ENCODE measurements around the gene SBK3.
A peak's percentile ranks its signal among the peaks of the same experiment; 100 is the strongest.
"Not testable (repeated sequence)": the region's sequence is repeated elsewhere in the genome, so short reads cannot be mapped to it uniquely, and the experiment has no call there.

Gene SBK3

DNA sequence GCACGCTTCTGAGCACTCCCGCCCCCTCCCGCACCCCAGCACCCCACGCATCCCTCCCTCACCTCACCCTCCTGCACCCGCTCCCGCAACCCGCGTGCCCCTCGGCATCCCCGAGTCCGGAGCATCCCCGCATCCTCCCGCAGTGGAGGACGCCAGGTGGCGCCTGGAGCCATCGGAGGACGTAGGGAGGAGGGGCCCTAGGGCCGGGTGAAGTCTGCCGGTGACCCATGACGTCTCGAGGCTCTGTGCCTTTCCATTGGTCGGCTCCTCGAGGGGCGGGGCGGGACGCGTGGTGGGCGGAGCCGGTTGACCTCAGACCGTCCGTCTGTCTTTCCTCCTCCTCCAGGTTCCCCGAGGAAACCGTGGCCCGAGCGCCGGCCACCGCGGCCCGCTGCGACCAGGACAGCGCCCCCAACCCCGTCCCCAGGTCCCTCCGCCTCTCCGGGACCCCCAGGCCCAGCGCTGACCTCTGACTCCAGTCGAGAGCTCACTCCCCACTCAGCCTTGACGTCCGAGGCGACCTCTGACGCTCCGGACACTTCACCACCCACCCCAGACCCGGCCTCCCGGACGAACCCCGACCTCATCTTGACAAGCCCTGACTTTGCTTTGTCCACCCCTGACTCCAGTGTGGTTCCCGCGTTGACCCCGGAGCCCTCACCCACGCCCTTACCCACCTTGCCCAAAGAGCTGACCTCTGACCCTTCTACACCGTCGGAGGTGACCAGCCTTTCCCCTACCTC lies 28.3 kb downstream of the SBK3 start:
- DNase-seq (ENCODE audit: low read depth): peak; percentile 35

DNA sequence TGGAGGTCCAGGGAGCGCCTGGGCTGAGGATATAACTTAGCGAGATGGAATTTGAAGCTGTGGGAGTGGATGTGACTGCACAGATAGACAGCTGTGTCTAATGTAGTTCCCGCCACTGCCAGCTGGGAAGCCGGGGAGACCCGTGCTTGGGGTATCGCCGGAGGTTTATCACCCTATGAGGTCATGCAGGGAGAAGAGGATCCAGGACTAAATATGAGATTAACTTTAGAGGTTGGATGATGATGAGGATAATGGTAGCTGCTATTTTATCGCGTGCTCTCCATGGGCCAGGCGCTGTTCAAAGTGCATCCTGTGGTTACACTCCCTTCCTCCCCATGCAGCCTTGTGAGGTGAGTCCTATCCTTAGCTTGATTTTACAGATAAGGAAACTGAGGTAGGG lies 37.2 kb downstream of the SBK3 start:
- no peak for DNase-seq (ENCODE audit: low read depth)

DNA sequence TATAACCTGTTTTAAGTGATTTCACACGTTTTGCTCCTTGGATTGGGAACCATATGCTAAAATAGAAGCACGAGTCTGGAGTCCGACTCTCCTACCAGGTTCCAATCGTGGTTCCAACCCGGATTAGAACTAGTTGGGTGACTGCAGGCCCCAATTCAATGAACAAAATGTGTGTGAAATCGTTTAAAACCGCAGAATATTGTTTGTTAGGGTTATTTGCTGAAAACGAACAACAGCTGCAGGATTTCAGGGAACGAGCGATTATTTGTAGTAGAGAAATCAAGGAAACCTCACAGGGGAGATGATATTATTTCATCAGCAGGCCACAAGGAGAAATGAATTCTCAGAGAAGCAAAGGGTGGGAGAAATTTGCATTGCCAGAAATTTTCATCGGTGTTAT lies 40.4 kb downstream of the SBK3 start:
- no peak for DNase-seq (ENCODE audit: low read depth)

DNA sequence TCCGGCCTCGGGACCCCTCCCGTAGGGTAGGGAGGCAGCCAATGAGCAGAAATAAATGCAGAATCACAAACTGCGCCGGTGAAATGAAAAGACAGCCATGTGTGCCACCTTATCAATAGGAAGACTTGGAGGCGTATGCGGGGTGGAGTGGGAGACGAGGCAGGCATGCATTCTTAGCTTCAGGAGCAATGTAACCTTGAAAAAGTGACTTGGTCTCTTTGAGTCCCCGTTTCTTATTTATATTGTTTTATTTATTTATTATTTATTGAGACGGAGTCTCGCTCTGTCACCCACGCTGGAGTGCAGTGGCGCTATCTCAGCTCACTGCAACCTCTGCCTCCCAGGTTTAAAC lies 41.1 kb downstream of the SBK3 start:
- DNase-seq (ENCODE audit: low read depth): no peak

DNA sequence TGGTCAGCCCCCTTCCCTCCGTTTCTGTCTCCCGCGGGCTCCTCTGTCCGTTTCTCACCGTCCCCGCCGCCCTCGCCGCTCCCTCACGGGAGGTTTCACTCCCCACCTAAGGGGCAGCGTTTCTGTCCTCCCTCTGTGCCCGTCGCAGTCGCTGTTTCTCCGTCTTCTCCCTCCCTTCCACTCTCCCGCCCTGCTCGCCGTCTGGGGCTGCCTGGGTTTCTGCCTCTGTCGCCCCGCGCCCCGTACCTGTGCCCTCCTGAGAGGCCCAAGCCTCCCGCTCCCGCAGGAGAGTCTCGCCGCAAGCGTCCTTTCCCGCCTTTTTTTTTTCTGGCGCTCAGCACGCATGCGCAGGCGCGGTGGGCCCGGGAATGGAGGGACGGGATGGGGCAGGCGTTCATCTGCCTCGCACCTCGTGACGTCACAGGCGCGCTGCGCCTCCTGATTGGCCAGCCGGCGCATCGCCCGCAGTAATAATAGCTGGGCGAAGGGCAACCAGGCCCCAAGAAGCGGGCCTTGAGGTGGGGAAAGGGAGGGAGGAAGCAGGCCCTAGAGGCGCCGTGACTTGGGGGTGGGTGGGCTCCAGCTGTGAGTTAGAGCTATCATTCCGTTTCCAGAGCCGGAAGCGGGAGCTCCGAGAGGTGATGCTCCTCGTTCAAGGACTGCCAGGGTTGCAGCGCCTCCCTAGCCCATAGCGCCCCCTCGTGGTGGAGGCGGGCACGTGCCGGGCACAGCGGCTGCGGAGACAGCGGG lies 41.7 kb downstream of the SBK3 start:
- DNase-seq (ENCODE audit: low read depth): no peak

DNA sequence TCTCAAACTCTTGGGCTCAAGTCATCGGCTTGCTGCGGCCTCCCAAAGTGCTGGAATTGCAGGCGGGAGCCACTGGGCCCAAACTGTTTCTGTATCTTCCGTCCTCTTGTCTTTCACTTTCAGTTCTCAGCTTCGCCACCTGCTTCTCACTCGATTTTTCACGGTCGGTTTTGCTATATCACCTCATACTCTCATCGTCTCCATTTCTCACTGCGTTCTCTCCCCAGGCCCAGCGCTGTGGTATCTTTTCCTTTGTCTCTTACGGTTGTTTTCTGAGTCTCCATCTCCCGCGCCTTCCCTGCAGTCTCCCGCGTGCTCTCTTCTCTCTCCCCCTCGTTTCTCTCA lies 42.2 kb downstream of the SBK3 start:
- no peak for DNase-seq (ENCODE audit: low read depth)

DNA sequence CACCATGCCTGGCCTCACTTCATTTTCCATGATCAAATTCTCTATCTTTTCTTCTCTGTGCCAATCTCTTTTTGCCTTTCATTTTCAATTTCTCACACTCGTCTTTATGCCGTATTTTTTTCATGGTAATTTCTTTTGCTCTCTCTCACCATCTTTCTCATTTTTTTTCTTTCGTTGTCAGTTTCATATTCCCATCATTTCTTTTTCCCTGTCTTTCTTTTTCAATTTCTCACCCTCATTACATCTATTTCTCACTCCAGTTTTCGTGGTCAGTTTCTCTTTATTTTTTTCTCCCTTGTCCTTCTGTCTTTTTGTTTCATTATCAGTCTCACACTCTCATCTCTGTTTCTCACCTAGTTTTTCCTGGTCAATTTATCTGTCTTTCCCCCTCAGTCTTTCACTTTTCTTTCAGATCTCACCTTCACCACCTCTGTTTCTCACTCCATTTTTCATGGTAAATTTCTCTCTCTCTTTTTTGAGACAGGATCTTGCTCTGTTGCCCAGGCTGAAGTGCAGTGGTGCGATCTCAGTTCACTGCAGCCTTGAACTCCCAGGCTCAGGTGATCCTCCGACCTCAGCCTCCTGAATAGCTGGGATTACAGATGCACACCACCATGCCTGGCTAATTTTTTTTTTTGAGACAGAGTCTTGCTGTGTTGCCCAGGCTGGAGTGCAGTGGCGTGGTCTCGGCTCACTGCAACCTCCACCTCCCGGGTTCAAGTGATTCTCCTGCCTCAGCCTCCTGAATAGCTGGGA lies 43.0 kb downstream of the SBK3 start:
- DNase-seq (ENCODE audit: low read depth): no peak

DNA sequence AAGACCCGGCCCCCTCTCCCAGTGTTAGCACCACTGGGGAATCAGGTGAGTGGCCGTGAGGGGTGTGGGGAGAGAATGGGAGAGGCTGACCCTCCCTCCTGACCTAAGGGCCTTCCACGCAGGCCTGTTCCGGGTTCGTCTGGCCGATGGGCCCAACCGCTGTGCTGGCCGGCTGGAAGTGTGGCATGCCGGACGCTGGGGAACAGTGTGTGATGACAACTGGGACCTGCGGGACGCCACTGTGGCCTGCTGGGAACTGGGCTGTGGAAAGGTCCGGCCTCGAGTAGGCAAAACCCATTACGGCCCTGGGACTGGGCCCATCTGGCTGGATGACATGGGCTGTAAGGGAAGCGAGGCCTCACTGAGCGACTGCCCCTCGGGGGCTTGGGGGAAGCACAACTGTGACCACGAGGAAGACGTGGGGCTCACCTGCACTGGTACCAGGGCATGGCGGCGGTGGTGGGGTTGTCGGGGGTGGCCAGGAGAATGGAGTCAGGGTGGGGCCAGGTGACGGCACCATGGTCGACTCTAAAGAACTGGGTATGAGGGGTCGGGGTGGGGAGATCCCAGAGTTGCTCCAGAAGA lies 44.9 kb downstream of the SBK3 start:
- no peak for DNase-seq (ENCODE audit: low read depth)

DNA sequence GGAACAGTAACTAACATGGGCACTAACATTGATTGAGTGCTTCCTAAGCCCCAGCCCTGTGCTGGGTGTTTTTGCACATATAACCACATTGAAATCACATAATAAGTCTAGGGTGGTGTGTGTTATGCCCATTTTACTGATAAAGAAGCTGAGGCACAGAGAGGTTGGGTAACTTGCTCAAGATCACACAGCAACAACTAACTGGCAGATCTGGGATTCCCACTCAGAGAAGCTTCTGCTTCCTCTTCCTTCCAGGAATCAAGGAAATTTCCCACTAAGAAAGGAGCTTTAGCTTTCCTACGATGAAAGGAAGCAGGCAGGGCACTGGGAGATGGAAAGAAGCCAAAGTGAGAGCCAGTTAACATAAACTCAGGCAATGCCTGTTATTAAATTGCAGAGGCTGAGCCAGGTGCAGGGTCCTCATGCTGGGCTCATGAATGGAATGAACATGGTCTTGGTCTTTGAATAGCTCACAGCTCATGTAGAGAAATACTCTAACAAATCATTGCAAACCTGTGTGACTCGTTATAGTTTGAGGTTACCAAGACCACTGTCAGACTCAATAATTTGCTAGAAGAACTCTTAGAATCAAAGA lies 47.0 kb downstream of the SBK3 start:
- DNase-seq (ENCODE audit: low read depth): no peak

DNA sequence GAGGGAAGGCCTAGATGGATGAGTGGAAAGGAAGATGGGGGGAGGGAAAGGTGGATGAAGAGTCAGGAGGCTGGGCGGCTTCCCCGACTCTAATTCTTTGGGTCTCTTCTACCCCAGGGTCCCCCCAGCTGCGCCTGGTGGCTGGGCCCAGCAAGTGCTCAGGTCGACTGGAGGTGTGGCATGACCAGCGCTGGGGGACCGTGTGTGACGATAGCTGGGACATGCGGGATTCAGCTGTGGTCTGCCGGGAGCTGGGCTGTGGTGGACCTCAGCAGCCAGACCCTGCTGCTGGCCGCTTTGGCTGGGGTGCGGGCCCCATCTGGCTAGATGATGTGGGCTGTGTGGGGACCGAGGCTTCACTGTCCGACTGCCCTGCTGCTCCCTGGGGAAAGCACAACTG lies 47.6 kb downstream of the SBK3 start:
- DNase-seq (ENCODE audit: low read depth): no peak

DNA sequence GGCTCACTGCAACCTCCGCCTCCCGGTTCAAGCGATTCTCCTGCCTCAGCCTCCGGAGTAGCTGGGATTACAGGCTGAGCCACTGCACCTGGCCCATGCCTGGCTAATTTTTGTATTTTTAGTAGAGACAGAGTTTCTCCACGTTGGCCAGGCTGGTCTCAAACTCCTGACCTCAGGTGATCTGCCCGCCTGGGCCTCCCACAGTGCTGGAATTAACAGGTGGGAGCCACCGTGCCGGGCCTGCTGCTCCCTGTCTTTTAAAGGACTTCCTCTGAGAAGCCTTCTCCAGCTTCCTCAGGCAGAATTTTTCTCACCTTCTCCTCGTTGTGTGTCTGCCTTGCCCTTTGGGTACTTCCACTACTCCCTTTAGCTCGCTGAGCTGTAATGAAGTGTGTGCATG lies 48.5 kb downstream of the SBK3 start:
- DNase-seq (ENCODE audit: low read depth): not testable (repeated sequence)

DNA sequence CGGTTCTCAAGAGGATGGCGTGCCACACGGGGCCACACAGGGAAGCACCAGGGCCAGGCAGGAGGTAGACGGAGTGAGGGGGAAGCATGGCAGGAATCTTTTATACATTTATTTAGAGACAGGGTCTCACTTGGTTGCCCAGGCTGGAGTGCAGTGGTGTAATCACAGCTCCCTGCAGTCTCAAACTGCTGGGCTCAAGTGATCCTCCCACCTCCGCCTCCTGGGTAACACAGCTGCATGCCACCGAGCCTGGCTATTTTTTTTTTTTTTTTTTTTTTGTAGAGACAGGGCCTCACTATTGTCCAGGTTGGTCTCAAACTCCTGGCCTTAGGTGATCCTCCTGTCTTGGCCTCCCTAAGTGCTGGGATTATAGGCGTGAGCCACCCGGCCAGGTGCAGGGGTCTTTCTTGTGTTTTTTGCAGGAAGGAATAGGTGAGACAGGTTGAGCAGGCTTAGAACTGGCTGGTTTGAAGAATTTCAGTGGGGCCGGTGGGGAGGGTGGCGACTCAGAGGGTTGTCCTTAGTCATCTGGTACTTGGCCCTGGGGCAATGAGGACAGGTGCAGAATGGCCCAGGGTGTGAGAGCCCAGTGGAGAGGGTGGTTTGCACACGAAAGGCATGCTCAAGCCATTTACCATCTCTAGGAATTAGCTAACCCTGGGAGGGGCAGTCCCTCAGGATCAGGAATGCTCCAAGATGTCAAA lies 49.5 kb downstream of the SBK3 start:
- DNase-seq (ENCODE audit: low read depth): no peak

DNA sequence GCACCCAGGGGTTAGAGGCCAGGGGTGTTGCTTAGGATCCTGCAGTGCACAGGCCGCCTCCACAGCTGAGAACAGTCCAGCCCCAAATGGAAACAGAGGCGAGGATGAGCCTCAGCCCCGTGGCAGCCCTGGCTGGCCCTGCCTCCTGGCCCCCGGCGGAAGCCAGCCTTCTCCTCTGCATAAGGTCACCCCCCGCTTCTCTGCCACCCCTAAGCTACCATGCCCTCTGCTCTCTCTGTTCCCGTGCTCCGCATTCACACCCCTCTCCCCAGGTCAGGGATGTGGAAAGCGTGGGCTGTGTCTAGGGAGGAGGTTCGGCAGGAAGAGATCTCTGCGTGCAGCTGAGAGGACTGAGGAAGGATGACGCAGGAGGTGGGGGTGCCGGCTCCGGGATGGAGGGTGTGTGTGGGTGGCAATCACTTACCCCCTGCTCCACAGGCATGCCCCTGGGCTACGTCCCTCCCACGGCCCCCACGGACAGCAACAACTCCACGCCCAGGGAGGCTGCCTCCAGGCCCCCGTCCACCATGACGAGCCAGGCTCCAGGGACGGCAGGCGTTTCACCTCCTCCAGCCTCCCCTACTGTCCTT lies 51.1 kb downstream of the SBK3 start:
- no peak for DNase-seq (ENCODE audit: low read depth)

DNA sequence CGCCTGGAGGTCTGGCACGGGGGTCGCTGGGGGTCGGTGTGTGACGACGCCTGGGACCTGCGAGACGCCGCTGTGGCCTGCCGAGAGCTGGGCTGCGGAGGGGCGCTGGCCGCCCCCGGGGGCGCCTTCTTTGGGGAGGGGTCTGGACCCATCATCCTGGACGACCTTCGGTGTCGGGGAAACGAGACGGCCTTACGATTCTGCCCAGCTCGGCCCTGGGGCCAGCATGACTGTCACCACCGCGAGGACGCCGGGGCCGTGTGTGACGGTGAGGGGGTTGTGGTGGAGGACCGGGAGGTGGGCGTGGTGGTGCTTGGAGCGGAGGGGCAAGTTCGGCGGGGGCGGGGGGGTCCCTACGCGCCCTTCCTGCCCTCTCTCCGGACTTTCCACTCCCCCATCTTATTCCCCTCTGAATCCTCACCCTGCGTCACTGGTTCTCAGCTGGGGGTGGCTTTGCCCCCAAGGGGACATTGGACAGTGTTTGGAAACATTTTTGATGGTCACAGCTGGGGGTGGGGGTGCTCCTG lies 51.6 kb downstream of the SBK3 start:
- no peak for DNase-seq (ENCODE audit: low read depth)

DNA sequence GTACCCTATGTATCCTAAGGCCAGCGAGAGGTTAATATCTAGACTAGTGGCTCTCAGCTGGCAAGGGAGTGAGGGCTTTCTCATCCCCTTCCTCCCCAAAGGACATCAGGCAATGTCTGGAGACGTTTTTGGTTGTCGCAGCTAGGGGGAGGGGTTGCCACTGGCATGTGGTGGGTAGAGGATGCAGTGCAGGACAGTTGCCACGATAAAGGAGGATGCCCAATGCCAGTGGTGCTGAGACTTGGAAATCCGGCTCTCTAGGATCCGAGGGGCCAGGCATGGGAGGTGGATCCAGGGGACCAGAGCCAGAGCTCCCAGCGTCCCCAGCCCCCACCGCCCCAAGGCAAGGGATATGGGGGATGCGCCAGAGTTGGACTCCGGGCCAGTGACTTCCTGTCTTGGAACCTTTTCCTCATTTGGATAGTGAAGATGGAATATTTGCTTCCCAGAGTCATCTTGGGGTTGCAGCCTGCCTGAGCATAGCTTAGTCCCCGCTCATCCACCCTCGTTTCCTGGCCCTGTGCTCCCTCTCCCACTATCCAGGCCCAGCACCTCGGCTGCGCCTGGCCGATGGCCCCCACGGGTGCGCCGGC lies 52.2 kb downstream of the SBK3 start:
- no peak for DNase-seq (ENCODE audit: low read depth)

DNA sequence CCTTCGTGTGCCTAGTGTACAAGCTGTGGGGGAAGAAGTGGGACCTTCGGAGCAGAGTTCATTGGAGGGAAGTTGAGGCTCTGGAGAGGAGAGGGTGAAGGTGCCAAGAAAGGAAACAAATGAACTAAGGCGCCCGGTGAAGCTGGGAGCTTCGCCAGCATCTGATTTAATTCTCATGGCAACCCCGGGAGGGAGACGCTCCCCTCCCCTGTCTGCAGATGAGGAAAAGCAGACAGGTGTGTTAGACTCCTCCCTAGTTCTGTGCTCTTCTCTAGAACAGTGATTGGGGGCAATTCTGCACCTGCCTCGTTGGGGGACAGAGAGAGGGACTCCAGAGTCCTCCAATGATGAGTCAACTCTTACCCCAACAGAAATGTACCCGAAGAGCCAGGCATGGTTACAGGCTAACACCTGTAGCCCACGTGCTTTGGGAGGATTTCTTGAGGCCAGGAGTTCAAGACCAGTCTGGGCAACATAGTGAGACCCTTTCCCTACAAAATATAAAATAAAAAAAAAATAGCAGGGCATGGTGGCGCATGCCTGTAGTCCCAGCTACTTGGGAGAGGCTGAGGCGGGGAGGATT lies 52.9 kb downstream of the SBK3 start:
- no peak for DNase-seq (ENCODE audit: low read depth)

DNA sequence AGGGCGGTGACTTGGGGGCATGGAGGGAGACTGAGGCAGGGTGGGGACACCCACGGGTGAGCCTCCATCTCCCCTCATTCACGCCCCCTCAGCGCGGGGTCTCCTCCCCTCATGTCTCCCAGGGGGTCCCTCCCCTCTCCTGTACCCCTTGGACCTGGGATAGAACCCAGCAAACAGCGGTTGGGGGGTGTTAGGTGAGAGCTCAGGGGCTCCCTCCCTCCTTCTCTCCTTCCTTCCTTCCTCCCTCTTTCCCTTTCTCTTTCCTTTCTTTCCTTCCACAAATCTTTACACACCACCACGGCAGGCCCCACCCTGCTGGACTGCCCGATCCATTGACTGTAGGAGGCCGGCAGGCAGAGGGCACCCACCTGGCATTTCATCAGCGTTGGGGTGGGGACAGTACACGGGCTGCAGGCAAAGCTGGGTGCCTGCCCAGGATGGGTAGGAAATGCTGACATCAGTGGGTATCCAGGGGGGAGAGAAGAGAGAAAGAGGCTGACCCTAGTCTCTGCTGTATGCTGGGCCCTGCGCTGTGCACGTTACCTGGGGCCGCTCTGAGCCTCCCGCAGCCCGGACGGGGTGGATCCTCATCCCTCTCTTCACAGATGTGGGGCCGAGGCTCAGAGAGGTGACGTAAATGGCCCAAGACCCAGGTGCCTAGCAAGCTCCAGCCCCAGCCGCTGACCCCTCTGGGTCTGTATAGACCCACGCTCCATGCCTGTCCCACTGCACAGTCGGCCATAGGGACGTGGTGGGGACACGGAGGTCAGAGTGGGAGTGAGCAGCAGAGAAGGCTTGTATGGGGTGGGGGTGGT lies 53.6 kb downstream of the SBK3 start:
- no peak for DNase-seq (ENCODE audit: low read depth)

Measured in GM04503 (cell line).